VCaP (cell line): ENCODE measurements around the gene KLK15.
A peak's percentile ranks its signal among the peaks of the same experiment; 100 is the strongest.

ENCODE experiments used
- H3K27ac ChIP-seq: fragments of 450-650 bp; 2 replicates; pipeline ENCODE4 v1.5.1; 2017
- CTCF ChIP-seq: fragments of 450-650 bp; conservative IDR thresholded peaks from 2 replicates; pipeline ENCODE4 v1.5.1; 2017; ENCODE audit warnings: mild to moderate bottlenecking, moderate library complexity

Gene KLK15

GRCh38 chr19:50874211-50874610 lies 40.8 kb upstream of the KLK15 start:
- H3K27ac ChIP-seq, result peak overlapping the region; percentile 100
- TF ChIP-seq CTCF, result no peak

- peak within 1 kb of the TSS; percentile 100 for H3K27ac ChIP-seq
- no peak for TF ChIP-seq CTCF
Measured at GRCh38 chr19:50873056-50873455, 39.7 kb upstream of the KLK15 start, which contains the start of gene KLK2. Gene KLK2, plus strand, starts transcription at chr19:50873439. Its CDS starts 35 bp downstream, at chr19:50873474.

GRCh38 chr19:50870417-50871089 lies 37.2 kb upstream of the KLK15 start:
- TF ChIP-seq CTCF, result no peak
- H3K27ac ChIP-seq, result peak overlapping the region; percentile 100

- peak overlapping the region; percentile 100 for H3K27ac ChIP-seq
- TF ChIP-seq CTCF, result no peak
Measured at GRCh38 chr19:50869479-50869878, 36.1 kb upstream of the KLK15 start.

- no peak for TF ChIP-seq CTCF
- peak overlapping the region; percentile 100 for H3K27ac ChIP-seq
Measured at GRCh38 chr19:50861496-50862286, 28.3 kb upstream of the KLK15 start.

- H3K27ac ChIP-seq, result peak overlapping the region; percentile 100
- TF ChIP-seq CTCF, result no peak
Measured at GRCh38 chr19:50861010-50861409, 27.6 kb upstream of the KLK15 start.

- no peak for TF ChIP-seq CTCF
- H3K27ac ChIP-seq, result peak overlapping the region; percentile 100; the same call in 1 of the 2 replicates
Measured at GRCh38 chr19:50859849-50860248, 26.5 kb upstream of the KLK15 start.
